ENCODE results near the gene TSSK3. TPM values are rescaled to one million over a fixed set of nuclear protein-coding genes. Genes with fewer than 3 reads are reported as not detected.

TSSK3 gene
- total RNA-seq, 1 experiment from 2014 or later = 2.9 TPM

DNA sequence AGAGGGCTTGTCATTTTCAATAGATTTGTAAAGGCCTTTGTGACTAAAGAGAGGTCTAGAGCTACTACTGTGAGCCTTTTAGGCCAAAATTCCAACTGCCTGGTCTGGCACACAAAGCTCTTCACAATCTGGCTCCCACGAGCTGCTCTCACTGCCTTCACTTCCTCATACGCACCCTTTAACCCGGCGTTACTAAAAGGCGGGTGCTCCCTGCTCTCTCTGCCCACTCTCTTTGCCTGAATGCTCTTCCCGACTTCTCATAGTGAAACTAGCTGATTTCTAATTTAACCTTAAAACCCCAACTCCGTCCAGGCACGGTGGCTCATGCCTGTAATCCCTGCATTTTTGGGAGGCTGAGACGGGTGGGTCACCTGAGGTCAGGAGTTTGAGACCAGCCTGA, 17.7 kb downstream of the TSSK3 start (continued):
- no peak for TF ChIP-seq TEAD4 (CRISPR knock-in tag; IDR thresholded peaks at IDR 0.05)
- TF ChIP-seq, protein P1, sequence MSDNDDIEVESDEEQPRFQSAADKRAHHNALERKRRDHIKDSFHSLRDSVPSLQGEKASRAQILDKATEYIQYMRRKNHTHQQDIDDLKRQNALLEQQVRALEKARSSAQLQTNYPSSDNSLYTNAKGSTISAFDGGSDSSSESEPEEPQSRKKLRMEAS (CRISPR knock-in tag; IDR thresholded peaks at IDR 0.05) = no peak
- no peak for TF ChIP-seq ZNF396 (CRISPR knock-in tag; IDR thresholded peaks at IDR 0.05; ENCODE audit: borderline replicate concordance)
- TF ChIP-seq, protein P2, sequence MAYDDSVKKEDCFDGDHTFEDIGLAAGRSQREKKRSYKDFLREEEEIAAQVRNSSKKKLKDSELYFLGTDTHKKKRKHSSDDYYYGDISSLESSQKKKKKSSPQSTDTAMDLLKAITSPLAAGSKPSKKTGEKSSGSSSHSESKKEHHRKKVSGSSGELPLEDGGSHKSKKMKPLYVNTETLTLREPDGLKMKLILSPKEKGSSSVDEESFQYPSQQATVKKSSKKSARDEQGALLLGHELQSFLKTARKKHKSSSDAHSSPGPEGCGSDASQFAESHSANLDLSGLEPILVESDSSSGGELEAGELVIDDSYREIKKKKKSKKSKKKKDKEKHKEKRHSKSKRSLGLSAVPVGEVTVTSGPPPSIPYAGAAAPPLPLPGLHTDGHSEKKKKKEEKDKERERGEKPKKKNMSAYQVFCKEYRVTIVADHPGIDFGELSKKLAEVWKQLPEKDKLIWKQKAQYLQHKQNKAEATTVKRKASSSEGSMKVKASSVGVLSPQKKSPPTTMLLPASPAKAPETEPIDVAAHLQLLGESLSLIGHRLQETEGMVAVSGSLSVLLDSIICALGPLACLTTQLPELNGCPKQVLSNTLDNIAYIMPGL (CRISPR knock-in tag; IDR thresholded peaks at IDR 0.05) = no peak
- no peak for TF ChIP-seq NFE2L1 (CRISPR knock-in tag; IDR thresholded peaks at IDR 0.05)
- no peak for TF ChIP-seq ETV6 (CRISPR knock-in tag; IDR thresholded peaks at IDR 0.05)
- TF ChIP-seq, protein P3, sequence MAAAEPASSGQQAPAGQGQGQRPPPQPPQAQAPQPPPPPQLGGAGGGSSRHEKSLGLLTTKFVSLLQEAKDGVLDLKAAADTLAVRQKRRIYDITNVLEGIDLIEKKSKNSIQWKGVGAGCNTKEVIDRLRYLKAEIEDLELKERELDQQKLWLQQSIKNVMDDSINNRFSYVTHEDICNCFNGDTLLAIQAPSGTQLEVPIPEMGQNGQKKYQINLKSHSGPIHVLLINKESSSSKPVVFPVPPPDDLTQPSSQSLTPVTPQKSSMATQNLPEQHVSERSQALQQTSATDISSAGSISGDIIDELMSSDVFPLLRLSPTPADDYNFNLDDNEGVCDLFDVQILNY (CRISPR knock-in tag; IDR thresholded peaks at IDR 0.05) = no peak
- TF ChIP-seq IRF2 (CRISPR knock-in tag; IDR thresholded peaks at IDR 0.05; ENCODE audit: borderline replicate concordance, low read depth) = no peak

DNA sequence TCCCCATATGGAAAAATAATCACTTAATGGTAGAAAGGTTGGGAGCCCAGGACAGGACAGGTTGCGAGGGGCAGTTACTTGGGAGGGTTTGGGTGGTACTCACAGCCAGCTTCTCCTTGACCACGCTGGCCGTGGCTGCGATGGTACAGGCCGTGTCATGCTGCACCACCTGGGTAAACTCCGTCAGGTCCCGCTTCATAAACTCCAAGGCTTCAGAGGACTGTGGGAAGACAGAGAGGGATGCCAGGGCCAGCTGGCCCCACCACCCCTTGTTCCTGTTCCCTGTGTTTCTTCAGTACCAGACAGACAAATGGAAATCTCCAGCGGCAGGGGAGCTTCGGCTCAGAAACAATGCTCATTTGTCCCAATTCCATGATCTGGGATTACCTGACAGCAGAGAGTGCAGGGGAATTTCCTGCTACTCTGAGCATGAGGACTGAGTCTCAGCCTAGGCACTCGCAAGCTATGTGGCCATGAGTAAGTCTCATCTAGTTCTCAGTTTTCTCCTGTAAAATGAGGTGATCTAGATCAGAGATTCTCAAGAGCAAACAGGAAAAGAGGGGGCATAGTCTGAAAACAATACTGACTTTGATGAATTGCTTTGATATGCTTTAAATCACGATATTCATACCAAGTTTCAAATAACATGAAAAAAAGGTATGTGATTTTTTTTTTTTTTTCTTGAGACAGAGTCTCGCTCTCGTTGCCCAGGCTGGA, 24.5 kb downstream of the TSSK3 start:
- ChIA-PET CTCF (interaction anchor here (0.7 to 1.0 kb wide), 2 partner anchors 27 to 134 kb away, joined by 3 to 5 read pairs; no protein-coding TSS in a partner anchor), POLR2A (no interaction called here)

DNA sequence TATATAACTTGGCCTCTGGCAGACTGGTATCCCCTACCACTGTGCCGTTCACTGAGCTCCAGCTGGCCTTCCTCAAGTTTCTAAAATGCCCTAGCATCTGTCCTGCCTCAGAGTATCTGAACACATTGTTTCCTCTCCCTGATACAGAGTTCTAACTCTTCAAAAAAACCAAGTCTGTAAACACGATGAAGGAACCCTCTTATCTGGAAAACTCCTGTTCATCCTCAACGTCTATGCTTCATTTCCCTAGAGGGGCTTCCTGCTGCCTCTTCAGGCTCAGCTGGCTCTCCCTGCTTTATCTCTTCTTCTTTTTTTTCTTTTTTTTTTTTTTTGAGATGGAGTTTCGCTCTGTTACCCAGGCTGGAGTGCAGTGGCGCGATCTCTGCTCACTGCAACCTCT, 26.3 kb downstream of the TSSK3 start:
- Mint-ChIP-seq H3K27me3 (ENCODE audit: low read depth) (no peaks in the 10 kb centered on the region), H3K27ac (no peak overlapping the region), H3K9me3 (peaks cover 3% of the 10 kb centered on the region; the same call in 1 of the 2 replicates), H3K4me1 (peaks cover 7% of the 10 kb centered on the region), H3K36me3 (peaks cover 30% of the 10 kb centered on the region), H3K4me3 (no peak overlapping the region)
- DNase-seq (ENCODE audit: low spot score) (no peak), ATAC-seq (no peak)
- ChIA-PET POLR2A (no interaction called here), CTCF (interaction anchor here (0.8 kb wide), 1 partner anchor 1892 kb away, joined by 3 read pairs; no protein-coding TSS in a partner anchor)
- TF ChIP-seq, protein P4, sequence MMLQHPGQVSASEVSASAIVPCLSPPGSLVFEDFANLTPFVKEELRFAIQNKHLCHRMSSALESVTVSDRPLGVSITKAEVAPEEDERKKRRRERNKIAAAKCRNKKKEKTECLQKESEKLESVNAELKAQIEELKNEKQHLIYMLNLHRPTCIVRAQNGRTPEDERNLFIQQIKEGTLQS (CRISPR knock-in tag; conservative IDR thresholded peaks at IDR 0.05) = no peak
- TF ChIP-seq KAT7 (CRISPR knock-in tag; IDR thresholded peaks at IDR 0.05; ENCODE audit: borderline replicate concordance) (no peak), TEAD1 (CRISPR knock-in tag; IDR thresholded peaks at IDR 0.05) (no peak), PRRX2 (CRISPR knock-in tag; IDR thresholded peaks at IDR 0.05) (no peak)
- TF ChIP-seq, protein P3 (CRISPR knock-in tag; IDR thresholded peaks at IDR 0.05) = no peak
- TF ChIP-seq, protein P5, sequence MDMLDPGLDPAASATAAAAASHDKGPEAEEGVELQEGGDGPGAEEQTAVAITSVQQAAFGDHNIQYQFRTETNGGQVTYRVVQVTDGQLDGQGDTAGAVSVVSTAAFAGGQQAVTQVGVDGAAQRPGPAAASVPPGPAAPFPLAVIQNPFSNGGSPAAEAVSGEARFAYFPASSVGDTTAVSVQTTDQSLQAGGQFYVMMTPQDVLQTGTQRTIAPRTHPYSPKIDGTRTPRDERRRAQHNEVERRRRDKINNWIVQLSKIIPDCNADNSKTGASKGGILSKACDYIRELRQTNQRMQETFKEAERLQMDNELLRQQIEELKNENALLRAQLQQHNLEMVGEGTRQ (CRISPR knock-in tag; IDR thresholded peaks at IDR 0.05) = no peak
- TF ChIP-seq, protein P6, sequence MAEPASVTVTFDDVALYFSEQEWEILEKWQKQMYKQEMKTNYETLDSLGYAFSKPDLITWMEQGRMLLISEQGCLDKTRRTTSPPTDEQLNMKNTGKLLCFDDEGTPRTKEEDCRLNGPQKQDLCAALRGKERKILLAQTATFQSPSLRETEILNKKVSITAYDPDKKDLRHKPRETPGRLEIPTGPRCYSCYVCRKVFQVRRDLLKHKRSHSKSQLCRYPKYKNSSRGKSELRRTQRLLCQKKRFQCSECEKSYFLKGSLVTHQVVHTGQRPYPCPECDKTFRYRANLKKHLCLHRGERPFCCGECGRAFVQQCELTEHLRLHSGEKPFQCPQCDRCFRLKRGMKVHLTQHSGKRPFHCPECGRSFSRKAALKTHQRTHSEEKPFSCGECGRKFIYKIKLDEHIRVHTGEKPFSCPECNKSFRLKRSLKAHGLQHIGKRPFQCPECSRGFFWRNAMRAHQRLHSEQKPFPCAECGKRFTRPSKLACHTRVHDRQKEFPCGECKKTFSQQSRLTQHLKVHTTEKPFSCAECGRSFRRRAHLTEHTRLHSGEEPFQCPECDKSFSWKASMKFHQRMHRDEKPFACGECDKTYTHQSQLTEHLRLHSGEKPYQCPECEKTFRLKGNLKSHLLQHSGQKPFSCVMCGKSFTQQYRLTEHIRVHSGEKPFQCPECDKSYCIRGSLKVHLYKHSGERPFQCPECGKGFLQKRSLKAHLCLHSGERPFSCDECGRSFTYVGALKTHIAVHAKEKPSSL (CRISPR knock-in tag; conservative IDR thresholded peaks at IDR 0.05) = no peak

More for the DNA sequence above, 24.5 kb downstream of the TSSK3 start:
- H3K27me3 Mint-ChIP-seq (ENCODE audit: low read depth) = no peaks in the 10 kb centered on the region
- no peaks in the 10 kb centered on the region for H3K4me1 Mint-ChIP-seq
- TF ChIP-seq, protein P7, sequence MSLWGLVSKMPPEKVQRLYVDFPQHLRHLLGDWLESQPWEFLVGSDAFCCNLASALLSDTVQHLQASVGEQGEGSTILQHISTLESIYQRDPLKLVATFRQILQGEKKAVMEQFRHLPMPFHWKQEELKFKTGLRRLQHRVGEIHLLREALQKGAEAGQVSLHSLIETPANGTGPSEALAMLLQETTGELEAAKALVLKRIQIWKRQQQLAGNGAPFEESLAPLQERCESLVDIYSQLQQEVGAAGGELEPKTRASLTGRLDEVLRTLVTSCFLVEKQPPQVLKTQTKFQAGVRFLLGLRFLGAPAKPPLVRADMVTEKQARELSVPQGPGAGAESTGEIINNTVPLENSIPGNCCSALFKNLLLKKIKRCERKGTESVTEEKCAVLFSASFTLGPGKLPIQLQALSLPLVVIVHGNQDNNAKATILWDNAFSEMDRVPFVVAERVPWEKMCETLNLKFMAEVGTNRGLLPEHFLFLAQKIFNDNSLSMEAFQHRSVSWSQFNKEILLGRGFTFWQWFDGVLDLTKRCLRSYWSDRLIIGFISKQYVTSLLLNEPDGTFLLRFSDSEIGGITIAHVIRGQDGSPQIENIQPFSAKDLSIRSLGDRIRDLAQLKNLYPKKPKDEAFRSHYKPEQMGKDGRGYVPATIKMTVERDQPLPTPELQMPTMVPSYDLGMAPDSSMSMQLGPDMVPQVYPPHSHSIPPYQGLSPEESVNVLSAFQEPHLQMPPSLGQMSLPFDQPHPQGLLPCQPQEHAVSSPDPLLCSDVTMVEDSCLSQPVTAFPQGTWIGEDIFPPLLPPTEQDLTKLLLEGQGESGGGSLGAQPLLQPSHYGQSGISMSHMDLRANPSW (CRISPR knock-in tag; conservative IDR thresholded peaks at IDR 0.05; ENCODE audit: low read depth) = no peak
- TF ChIP-seq, protein P8, sequence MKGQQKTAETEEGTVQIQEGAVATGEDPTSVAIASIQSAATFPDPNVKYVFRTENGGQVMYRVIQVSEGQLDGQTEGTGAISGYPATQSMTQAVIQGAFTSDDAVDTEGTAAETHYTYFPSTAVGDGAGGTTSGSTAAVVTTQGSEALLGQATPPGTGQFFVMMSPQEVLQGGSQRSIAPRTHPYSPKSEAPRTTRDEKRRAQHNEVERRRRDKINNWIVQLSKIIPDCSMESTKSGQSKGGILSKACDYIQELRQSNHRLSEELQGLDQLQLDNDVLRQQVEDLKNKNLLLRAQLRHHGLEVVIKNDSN (CRISPR knock-in tag; IDR thresholded peaks at IDR 0.05) = no peak
- TF ChIP-seq, protein P9, sequence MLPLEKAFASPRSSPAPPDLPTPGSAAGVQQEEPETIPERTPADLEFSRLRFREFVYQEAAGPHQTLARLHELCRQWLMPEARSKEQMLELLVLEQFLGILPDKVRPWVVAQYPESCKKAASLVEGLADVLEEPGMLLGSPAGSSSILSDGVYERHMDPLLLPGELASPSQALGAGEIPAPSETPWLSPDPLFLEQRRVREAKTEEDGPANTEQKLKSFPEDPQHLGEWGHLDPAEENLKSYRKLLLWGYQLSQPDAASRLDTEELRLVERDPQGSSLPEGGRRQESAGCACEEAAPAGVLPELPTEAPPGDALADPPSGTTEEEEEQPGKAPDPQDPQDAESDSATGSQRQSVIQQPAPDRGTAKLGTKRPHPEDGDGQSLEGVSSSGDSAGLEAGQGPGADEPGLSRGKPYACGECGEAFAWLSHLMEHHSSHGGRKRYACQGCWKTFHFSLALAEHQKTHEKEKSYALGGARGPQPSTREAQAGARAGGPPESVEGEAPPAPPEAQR (CRISPR knock-in tag; IDR thresholded peaks at IDR 0.05) = no peak
- TF ChIP-seq ATF1 (CRISPR knock-in tag; IDR thresholded peaks at IDR 0.05) = no peak
- TF ChIP-seq NFYB (CRISPR knock-in tag; conservative IDR thresholded peaks at IDR 0.05; ENCODE audit: low read depth) = no peak
- no peak for DNase-seq (ENCODE audit: low spot score)
- peaks cover 3% of the 10 kb centered on the region; the same call in 1 of the 2 replicates for H3K9me3 Mint-ChIP-seq
- H3K4me3 Mint-ChIP-seq = no peak overlapping the region
- H3K27ac Mint-ChIP-seq = no peak overlapping the region
- H3K36me3 Mint-ChIP-seq = peaks cover 38% of the 10 kb centered on the region
- ATAC-seq = no peak
